AG09309 (cell line): ENCODE results near the gene CUTC.

Experiments used
- DNase-seq: peaks from one replicate; pipeline ENCODE4 v3.0.0-alpha.2; 2010; ENCODE audit warnings: low read depth
- H3K4me3 ChIP-seq: 2 replicates; pipeline ENCODE4 v1.5.1; 2011; ENCODE audit warnings: mild to moderate bottlenecking, low read depth, low read length, moderate library complexity; ENCODE audit not compliant: control insufficient read depth
- TF ChIP-seq, protein P1 (sequence below): IDR thresholded peaks from 2 replicates; pipeline ENCODE4 v1.5.1; 2011; ENCODE audit warnings: mild to moderate bottlenecking, low read depth, low read length, inconsistent platforms; ENCODE audit not compliant: insufficient read depth, control insufficient read depth; ENCODE audit errors: missing control alignments

Gene CUTC

DNA sequence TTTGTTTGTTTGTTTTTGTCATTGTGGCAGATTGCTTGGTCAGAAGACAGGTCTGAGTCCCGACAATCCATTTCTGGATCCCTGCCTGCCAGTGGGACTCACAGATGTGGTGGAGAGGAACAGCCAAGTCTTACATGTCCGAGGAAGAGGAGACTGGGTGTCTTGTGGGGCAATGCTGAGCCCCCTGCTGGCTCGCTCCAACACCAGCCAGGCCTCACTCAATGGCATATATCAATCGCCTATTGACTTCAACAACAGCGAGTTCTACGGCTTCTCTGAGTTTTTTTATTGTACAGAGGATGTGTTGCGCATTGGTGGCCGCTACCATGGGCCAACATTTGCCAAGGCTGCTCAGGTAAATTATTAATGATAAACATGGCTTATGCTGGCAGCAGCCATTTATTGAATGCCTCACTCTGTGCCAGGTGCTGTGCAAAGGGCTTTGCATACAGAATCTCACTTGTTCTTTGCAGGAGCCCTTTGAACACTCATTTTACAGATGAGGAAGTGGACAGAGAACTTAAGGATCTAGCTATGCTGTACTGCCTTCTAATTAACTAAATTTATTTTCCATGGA is 33.4 kb upstream of the CUTC start:
- TF ChIP-seq, protein P1, sequence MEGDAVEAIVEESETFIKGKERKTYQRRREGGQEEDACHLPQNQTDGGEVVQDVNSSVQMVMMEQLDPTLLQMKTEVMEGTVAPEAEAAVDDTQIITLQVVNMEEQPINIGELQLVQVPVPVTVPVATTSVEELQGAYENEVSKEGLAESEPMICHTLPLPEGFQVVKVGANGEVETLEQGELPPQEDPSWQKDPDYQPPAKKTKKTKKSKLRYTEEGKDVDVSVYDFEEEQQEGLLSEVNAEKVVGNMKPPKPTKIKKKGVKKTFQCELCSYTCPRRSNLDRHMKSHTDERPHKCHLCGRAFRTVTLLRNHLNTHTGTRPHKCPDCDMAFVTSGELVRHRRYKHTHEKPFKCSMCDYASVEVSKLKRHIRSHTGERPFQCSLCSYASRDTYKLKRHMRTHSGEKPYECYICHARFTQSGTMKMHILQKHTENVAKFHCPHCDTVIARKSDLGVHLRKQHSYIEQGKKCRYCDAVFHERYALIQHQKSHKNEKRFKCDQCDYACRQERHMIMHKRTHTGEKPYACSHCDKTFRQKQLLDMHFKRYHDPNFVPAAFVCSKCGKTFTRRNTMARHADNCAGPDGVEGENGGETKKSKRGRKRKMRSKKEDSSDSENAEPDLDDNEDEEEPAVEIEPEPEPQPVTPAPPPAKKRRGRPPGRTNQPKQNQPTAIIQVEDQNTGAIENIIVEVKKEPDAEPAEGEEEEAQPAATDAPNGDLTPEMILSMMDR, result peak; percentile 5
- H3K4me3 ChIP-seq, result no peak overlapping the region
- no peak for DNase-seq

DNA sequence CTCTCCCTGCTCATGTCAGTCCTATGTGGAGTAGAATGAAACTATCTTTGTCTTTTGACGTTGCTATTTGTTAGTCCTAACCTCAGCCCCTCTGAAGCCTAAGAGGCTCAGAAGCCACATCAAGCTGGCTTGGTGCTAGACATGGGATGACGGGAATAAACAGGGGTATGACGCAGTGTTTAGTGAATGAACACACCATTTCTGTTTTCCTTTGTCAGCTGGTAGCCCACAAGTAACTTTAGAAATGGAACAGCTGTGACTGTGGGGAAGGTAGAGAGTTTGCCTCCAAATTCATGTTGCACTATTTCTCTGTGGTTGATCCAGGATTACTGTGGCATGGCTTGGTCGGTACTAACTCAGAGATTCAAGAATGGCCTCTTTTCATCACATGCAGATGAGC is 31.4 kb upstream of the CUTC start:
- TF ChIP-seq, protein P1, result no peak
- DNase-seq, result no peak
- H3K4me3 ChIP-seq, result no peak overlapping the region

DNA sequence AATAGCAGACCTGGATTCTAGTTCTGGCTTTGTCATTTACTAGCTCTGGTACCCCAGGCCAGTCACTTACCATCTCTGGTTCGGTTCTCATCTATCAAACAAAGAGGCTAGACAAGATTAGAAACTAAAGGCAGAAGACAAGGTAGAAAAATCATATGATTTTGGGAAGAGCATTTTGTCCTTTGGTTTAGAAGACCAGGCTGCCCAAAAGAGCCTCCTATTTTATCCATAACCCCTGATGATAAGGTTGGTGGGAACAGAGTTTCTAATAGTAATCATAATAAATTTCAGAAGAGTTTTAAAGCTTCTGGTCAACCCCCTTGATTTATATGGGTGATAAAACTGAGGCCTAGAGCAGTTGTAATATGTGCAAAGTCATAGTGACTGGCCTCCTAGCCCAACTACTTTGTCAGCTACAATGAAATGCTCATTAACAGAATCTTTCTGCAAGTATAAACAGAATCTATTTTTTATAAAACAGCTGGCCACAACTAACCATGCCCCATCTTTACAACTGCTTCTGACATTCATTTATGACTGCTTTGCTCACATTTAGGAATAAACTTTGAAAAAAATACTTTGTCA is 23.5 kb upstream of the CUTC start:
- H3K4me3 ChIP-seq, result no peak overlapping the region
- DNase-seq, result peak; percentile 79
- TF ChIP-seq, protein P1, result no peak

DNA sequence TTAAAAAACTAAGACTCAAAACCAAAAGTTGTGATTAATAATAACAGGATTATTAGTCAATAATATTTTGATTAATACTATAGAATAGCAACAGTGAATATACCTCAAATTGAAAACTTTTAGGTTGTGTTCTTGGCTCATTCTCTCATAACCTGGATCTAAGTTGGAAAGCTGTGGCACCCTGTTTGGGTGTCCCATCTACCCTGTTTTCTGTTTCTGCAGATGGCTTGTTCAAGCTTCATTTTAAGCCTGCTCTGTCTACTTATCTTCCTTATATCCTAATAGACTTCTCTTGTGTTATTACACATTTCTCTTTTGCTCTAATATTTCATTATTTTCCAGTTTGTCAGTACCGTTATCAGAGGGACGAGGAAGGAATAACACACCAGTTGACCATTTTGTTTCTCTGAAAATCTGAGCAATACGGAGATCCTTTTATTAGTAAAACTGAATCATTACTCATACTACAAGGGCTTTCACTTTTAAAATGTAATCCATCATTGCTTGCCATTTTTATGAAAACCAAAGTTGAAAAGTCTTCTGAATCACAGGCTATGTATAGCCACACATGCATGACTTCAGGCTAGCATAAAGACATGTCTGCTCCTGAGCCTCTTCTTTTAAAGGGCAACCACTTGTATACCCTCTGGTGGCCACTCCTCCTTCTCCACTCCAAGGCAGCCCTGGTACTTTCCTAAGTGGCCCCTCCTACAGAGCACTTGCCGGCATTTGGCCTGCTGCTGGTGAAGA is 22.4 kb upstream of the CUTC start:
- no peak overlapping the region for H3K4me3 ChIP-seq
- DNase-seq, result peak; percentile 59
- TF ChIP-seq, protein P1, result peak; percentile 12

DNA sequence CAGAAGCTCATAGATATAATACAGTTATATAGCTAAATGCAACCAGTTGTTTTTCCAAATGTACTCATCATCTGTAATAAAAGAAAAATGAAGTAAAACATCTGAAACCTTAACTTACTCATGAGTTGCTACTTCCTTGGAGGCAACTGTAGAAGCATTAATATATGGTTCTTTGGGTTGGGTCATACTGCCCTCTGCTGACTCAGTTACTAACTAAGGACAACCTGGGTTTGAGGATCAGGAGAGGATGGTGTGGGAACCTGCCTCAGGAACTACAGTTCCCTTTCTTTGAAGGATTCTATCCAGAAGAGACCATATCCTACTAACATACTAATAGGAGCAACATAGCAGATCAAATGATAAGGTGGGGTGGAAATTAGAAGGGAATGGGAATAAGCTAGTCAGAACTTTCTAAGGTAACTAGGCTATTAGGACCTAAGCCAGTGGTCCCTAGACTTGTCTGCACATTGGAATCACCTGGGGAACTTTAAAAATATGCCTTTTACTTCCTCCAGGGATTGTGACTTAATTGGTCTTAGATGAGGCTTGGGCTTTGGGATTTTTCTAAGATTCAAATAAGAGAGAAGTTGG is 20.8 kb upstream of the CUTC start:
- TF ChIP-seq, protein P1, result peak; percentile 62
- H3K4me3 ChIP-seq, result no peak overlapping the region
- peak; percentile 64 for DNase-seq

DNA sequence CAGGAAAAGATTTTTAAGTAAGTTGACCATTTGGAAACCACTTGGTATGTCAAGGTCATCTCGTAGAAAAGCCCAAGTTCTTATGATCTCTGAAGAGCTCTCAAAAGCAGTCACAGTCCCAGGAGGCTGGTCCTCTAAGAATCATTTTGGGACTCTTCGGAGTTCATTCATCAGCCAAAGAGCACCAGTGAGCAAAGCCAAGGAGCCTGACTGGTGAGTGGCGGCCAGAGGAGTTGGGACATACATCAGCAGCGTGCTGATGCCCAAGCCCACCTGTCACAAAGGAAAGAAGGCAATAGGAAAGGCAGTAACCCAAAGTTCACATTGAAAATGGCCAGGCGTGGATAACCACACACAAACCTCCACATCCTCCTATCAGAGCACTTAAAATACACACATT is 17.6 kb upstream of the CUTC start:
- no peak overlapping the region for H3K4me3 ChIP-seq
- no peak for DNase-seq
- TF ChIP-seq, protein P1, result no peak
